Endodermal cell (in vitro differentiated cells): Measurements from ENCODE around the gene PAXX. TPM values are rescaled to one million over a fixed set of nuclear protein-coding genes. Genes with fewer than 3 reads are reported as not detected.
A peak's percentile ranks its signal among the peaks of the same experiment; 100 is the strongest.

Experiments used
- DNase-seq: peaks from one replicate; pipeline ENCODE4 v3.0.0-alpha.2; 2017
- H3K27ac ChIP-seq: 2 replicates; pipeline ENCODE4 v1.5.1; 2013; ENCODE audit warnings: mild to moderate bottlenecking, low read depth, low read length, moderate library complexity
- H3K27me3 ChIP-seq: 2 replicates; pipeline ENCODE4 v1.6.1; 2013; ENCODE audit warnings: mild to moderate bottlenecking, low read length, moderate library complexity; ENCODE audit not compliant: insufficient read depth, control insufficient read depth, poor library complexity, severe bottlenecking
- H3K36me3 ChIP-seq: 2 replicates; pipeline ENCODE4 v1.7.0; 2013; ENCODE audit warnings: mild to moderate bottlenecking, low read length, moderate library complexity; ENCODE audit not compliant: control insufficient read depth, insufficient read depth
- H3K4me1 ChIP-seq: one replicate; pipeline ENCODE4 v1.7.0; 2013; ENCODE audit warnings: low read length; ENCODE audit not compliant: control insufficient read depth, insufficient read depth
- H3K4me3 ChIP-seq: 2 replicates; pipeline ENCODE4 v1.5.1; 2013; ENCODE audit warnings: mild to moderate bottlenecking, low read length, moderate library complexity
- H3K9ac ChIP-seq: 2 replicates; pipeline ENCODE4 v1.6.1; 2013; ENCODE audit warnings: mild to moderate bottlenecking, low read length, moderate library complexity; ENCODE audit not compliant: poor library complexity, severe bottlenecking; ENCODE audit errors: extremely low read depth
- H3K9me3 ChIP-seq: 2 replicates; pipeline ENCODE4 v1.6.1; 2013; ENCODE audit warnings: mild to moderate bottlenecking, low read length, moderate library complexity; ENCODE audit not compliant: control insufficient read depth
- H3K27ac Mint-ChIP-seq: 2 replicates; pipeline ENCODE4 v1.8.0; 2020; ENCODE audit warnings: mixed read lengths
- H3K27me3 Mint-ChIP-seq: 2 replicates; pipeline ENCODE4 v1.8.0; 2021; ENCODE audit warnings: mild to moderate bottlenecking, mixed read lengths; ENCODE audit not compliant: insufficient read depth
- H3K36me3 Mint-ChIP-seq: 2 replicates; pipeline ENCODE4 v1.8.0; 2020; ENCODE audit warnings: low read depth, mixed read lengths
- H3K4me1 Mint-ChIP-seq: 2 replicates; pipeline ENCODE4 v1.8.0; 2020; ENCODE audit warnings: mixed read lengths
- H3K4me3 Mint-ChIP-seq: 2 replicates; pipeline ENCODE4 v1.8.0; 2020; ENCODE audit warnings: mild to moderate bottlenecking, moderate library complexity, mixed read lengths
- H3K9me3 Mint-ChIP-seq: 2 replicates; pipeline ENCODE4 v1.8.0; 2020; ENCODE audit warnings: mild to moderate bottlenecking, mixed read lengths
- WGBS, 2 experiments: methylation state at CpG; one replicate each; pipeline versions ENCODE4 v1.1.5 to v1.1.7; 2013; ENCODE audit warnings: missing lambda C conversion rate in 2 of 2, mixed read lengths in 1 of 2; ENCODE audit not compliant: insufficient coverage in 1 of 2, insufficient read length in 1 of 2; 5-methylcytosine and 5-hydroxymethylcytosine counted together
- total RNA-seq, 2 donors: library from RNA; stranded (reverse); fragmentation: NEBNext Ultra II Directional in 1 of 2; extraction: Animal tissue kit (Norgen Biotek cat#: 25700) in 1 of 2; gene quantifications; 2 replicates in 1 of 2; 3 replicates in 1 of 2; pipeline ENCODE4 v1.2.1, GENCODE V29; 2021
- TF ChIP-seq, protein P1 (sequence below): fragments of 200-600 bp; sonication (generic); conservative IDR thresholded peaks from 2 replicates; pipeline ENCODE4 v1.5.0; 2021; ENCODE audit warnings: antibody characterized with exemption, mild to moderate bottlenecking

PAXX gene
- total RNA-seq, 2 donors from 2014 or later: 58.3 to 66.7 TPM

DNA sequence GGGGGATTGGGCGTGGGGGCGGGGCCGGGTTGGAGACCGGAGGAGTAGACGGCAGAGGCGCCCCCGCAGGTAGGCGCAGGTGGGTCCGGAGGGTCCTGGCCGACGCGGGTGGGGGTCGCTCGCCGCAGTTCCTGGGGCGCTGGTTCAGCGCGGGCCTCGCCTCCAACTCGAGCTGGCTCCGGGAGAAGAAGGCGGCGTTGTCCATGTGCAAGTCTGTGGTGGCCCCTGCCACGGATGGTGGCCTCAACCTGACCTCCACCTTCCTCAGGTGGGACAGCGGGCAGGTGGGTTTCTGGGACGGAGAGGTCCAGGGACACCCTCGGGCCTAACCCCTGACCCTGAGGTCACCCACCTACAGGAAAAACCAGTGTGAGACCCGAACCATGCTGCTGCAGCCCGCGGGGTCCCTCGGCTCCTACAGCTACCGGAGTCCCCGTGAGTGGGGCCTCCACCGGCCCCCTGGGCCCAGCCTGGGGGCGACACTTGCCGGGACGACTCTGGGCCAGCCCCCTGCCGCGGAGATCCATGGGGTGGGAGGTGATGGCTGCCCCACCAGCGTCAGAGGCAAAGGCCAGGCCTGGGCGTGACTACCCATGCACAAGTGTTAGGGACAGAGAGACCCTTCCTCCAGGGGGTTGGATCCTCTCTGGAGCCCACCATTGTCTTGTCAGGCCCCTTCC is 13.2 kb upstream of the PAXX start:
- peaks cover 8% of the 10 kb centered on the region for H3K27me3 ChIP-seq
- H3K36me3 ChIP-seq: no peaks in the 10 kb centered on the region
- H3K4me3 ChIP-seq: no peak overlapping the region
- Mint-ChIP-seq H3K27ac (no peak overlapping the region), H3K36me3 (no peaks in the 10 kb centered on the region), H3K9me3 (no peaks in the 10 kb centered on the region), H3K27me3 (peaks cover 2% of the 10 kb centered on the region), H3K4me1 (peaks cover 11% of the 10 kb centered on the region), H3K4me3 (peak overlapping the region; percentile 27)
- no peaks in the 10 kb centered on the region for H3K9me3 ChIP-seq
- TF ChIP-seq, protein P1, sequence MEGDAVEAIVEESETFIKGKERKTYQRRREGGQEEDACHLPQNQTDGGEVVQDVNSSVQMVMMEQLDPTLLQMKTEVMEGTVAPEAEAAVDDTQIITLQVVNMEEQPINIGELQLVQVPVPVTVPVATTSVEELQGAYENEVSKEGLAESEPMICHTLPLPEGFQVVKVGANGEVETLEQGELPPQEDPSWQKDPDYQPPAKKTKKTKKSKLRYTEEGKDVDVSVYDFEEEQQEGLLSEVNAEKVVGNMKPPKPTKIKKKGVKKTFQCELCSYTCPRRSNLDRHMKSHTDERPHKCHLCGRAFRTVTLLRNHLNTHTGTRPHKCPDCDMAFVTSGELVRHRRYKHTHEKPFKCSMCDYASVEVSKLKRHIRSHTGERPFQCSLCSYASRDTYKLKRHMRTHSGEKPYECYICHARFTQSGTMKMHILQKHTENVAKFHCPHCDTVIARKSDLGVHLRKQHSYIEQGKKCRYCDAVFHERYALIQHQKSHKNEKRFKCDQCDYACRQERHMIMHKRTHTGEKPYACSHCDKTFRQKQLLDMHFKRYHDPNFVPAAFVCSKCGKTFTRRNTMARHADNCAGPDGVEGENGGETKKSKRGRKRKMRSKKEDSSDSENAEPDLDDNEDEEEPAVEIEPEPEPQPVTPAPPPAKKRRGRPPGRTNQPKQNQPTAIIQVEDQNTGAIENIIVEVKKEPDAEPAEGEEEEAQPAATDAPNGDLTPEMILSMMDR: peak; percentile 22
- H3K27ac ChIP-seq: no peak overlapping the region
- no peak overlapping the region for H3K9ac ChIP-seq
- 66 to 74% methylated on average over 38 to 41 of the region's 41 CpGs for WGBS, 2 experiments
- no peak for DNase-seq
- peaks cover 3% of the 10 kb centered on the region for H3K4me1 ChIP-seq

DNA sequence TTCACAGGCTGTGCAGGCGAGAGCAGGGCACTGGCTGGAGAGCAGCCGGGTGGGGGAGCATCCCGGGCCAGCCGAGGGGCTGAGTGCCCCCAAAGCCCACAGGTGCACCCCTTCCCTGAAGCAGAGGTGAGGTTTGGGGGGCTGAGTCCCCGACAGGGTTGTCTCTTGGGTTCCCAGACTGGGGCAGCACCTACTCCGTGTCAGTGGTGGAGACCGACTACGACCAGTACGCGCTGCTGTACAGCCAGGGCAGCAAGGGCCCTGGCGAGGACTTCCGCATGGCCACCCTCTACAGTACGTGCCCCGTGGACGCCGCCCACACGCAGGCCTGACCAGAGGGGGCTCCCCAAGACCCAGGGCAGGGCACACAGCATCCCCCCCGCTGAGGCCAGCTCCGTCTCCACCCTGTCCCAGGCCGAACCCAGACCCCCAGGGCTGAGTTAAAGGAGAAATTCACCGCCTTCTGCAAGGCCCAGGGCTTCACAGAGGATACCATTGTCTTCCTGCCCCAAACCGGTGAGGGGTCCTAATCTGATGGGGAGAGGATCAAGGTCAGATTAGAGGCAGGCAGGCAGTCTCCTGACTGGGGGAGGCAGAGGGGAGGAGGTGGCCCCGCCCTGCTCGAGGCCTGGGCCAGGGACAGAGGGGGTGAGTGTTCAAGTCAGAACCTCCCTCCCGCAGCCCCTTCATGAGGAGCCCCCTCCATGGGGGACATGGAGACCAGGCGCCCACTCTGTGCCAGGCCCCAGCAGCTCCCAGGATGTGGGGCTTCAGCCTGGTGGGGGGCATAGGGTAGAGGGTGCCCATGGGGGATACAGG is 12.2 kb upstream of the PAXX start:
- peak overlapping the region; percentile 77 for H3K27ac Mint-ChIP-seq
- WGBS, 2 experiments: 83 to 94% methylated on average over 17 to 26 of the region's 26 CpGs
- H3K9me3 ChIP-seq: no peaks in the 10 kb centered on the region
- peak overlapping the region; percentile 24 for H3K4me3 Mint-ChIP-seq
- H3K9ac ChIP-seq: no peak overlapping the region
- peaks cover 17% of the 10 kb centered on the region for H3K27me3 ChIP-seq
- H3K4me1 ChIP-seq: peaks cover 3% of the 10 kb centered on the region
- H3K36me3 ChIP-seq: no peaks in the 10 kb centered on the region
- H3K27me3 Mint-ChIP-seq: peaks cover 5% of the 10 kb centered on the region
- no peak overlapping the region for H3K4me3 ChIP-seq
- H3K27ac ChIP-seq: no peak overlapping the region
- peaks cover 11% of the 10 kb centered on the region for H3K4me1 Mint-ChIP-seq
- no peaks in the 10 kb centered on the region for H3K36me3 Mint-ChIP-seq
- DNase-seq: peak; percentile 72
- TF ChIP-seq, protein P1: no peak
- no peaks in the 10 kb centered on the region for H3K9me3 Mint-ChIP-seq

- Histone ChIP-seq H3K27ac (no peak overlapping the region), H3K36me3 (no peaks in the 10 kb centered on the region), H3K9ac (no peak overlapping the region), H3K4me3 (no peak overlapping the region), H3K4me1 (peaks cover 3% of the 10 kb centered on the region), H3K27me3 (peaks cover 18% of the 10 kb centered on the region), H3K9me3 (no peaks in the 10 kb centered on the region)
- no peak overlapping the region for H3K4me3 Mint-ChIP-seq
- WGBS, 2 experiments: 91 to 96% methylated on average over 9 to 16 of the region's 16 CpGs
- no peaks in the 10 kb centered on the region for H3K9me3 Mint-ChIP-seq
- no peaks in the 10 kb centered on the region for H3K36me3 Mint-ChIP-seq
- peaks cover 5% of the 10 kb centered on the region for H3K27me3 Mint-ChIP-seq
- peaks cover 11% of the 10 kb centered on the region for H3K4me1 Mint-ChIP-seq
- no peak for DNase-seq
- TF ChIP-seq, protein P1: no peak
- H3K27ac Mint-ChIP-seq: peak overlapping the region; percentile 35
Observed at GRCh38 chr9:136980669-136981478, 11.3 kb upstream of the PAXX start.
